HepG2 (cell line): ENCODE results near the gene PRKCB.

Source experiments
- KDM3A ChIP-seq: IDR thresholded peaks from 2 replicates; pipeline ENCODE4 v1.6.1; 2018; ENCODE audit warnings: low read depth, missing compliant biosample characterization
- NR3C1 ChIP-seq: sonication (generic); formaldehyde crosslinking; IDR thresholded peaks from 2 replicates; pipeline ENCODE4 v1.4.0; 2020; ENCODE audit warnings: missing genetic modification reagents
- RFX5 ChIP-seq: IDR thresholded peaks from 2 replicates; pipeline ENCODE4 v1.6.1; 2011; ENCODE audit warnings: low read depth, low read length, improper control_type of control experiment
- TCF7L2 ChIP-seq: IDR thresholded peaks from 2 replicates; pipeline ENCODE4 v1.6.1; 2011; ENCODE audit warnings: mild to moderate bottlenecking, low read depth, low read length, moderate library complexity
- ZHX1 ChIP-seq: sonication (generic); formaldehyde crosslinking; IDR thresholded peaks from 2 replicates; pipeline ENCODE4 v1.8.1; 2022; ENCODE audit warnings: low read depth, mild to moderate bottlenecking, missing genetic modification reagents
- ZNF281 ChIP-seq: sonication (generic); formaldehyde crosslinking; IDR thresholded peaks from 2 replicates; pipeline ENCODE4 v1.4.0; 2020; ENCODE audit warnings: missing genetic modification reagents, borderline replicate concordance
- ZNF407 ChIP-seq: sonication (generic); formaldehyde crosslinking; IDR thresholded peaks from one replicate; pipeline ENCODE4 v1.5.1; 2020; ENCODE audit warnings: mild to moderate bottlenecking, missing genetic modification reagents; ENCODE audit errors: not compliant biosample characterization
- ZNF766 ChIP-seq: sonication (generic); formaldehyde crosslinking; IDR thresholded peaks from 2 replicates; pipeline ENCODE4 v1.5.0; 2020; ENCODE audit warnings: missing genetic modification reagents, borderline replicate concordance
- TF ChIP-seq, protein P1 (sequence below): sonication (generic); formaldehyde crosslinking; IDR thresholded peaks from 2 replicates; pipeline ENCODE4 v1.5.0; 2020; ENCODE audit warnings: mild to moderate bottlenecking, missing genetic modification reagents, moderate library complexity

GRCh38 chr16:23835390-23836077 is at the start of gene PRKCB:
- TF ChIP-seq KDM3A (CRISPR knock-in tag) (no peak), RFX5 (no peak), TCF7L2 (no peak), NR3C1 (no peak), ZNF281 (CRISPR knock-in tag) (no peak), ZHX1 (CRISPR knock-in tag) (no peak), ZNF766 (no peak), ZNF407 (CRISPR knock-in tag) (no peak)
- TF ChIP-seq, protein P1, sequence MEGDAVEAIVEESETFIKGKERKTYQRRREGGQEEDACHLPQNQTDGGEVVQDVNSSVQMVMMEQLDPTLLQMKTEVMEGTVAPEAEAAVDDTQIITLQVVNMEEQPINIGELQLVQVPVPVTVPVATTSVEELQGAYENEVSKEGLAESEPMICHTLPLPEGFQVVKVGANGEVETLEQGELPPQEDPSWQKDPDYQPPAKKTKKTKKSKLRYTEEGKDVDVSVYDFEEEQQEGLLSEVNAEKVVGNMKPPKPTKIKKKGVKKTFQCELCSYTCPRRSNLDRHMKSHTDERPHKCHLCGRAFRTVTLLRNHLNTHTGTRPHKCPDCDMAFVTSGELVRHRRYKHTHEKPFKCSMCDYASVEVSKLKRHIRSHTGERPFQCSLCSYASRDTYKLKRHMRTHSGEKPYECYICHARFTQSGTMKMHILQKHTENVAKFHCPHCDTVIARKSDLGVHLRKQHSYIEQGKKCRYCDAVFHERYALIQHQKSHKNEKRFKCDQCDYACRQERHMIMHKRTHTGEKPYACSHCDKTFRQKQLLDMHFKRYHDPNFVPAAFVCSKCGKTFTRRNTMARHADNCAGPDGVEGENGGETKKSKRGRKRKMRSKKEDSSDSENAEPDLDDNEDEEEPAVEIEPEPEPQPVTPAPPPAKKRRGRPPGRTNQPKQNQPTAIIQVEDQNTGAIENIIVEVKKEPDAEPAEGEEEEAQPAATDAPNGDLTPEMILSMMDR, result no peak
